NCI-H2107 treated with DMSO at 0.1 percent for 48 hours (cell line): ENCODE measurements around the gene MARK3.
A peak's percentile ranks its signal among the peaks of the same experiment; 100 is the strongest.

Experiments used
- DNase-seq: peaks from one replicate; lab custom pipeline; 2025; ENCODE audit not compliant: unreplicated experiment; lab: John Stamatoyannopoulos, UW

Gene MARK3

GRCh38 chr14:103433916-103434563 is 48.8 kb downstream of the MARK3 start:
- no peak for DNase-seq

DNA sequence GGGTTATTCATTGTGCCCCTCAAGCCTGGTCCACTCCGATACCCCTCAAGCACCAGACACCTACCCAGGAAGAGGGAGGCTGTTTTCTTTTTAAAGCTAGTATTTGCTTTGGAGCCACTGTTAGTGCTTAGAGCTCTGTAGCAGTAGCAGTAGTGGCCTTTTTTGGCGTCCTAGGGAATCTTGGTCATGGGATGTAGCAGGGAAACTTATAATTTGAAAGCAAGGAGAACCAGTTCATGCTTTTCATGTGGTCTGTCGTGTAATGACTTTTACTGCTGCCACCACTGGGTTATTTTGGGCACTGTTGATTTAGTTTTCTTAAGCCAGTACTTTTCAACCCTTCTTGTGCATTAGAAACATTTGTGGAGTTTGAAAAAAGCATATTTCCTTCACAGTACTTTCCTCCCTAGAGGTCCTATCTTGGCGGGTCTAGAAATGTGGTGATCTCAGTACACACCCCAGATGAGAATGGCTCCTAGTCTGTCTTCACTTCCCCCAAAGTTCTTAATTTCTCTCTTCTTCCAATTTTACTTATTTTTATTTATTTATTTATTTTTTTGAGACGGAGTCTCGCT is 49.7 kb downstream of the MARK3 start:
- no peak for DNase-seq

- DNase-seq, result no peak
Observed at GRCh38 chr14:103436533-103436932, 51.3 kb downstream of the MARK3 start.

DNA sequence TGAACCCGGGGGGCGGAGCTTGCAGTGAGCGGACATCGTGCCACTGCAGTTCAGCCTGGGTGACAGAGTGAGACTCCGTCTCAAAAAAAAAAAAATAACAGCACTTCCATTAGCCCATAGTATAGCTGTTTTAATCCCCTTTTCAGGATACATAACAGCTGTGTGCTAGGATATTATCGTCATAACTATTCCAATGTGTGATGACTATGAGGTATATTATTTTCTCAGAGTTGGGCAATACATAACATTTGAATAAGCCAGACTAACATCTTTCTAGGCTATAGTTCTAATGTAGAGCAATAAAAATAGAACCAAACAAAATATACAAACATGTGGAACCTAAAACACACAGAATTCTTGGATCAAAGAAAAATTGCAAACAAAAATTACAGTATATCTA is 57.1 kb downstream of the MARK3 start:
- no peak for DNase-seq

GRCh38 chr14:103443111-103443510 is 57.9 kb downstream of the MARK3 start:
- no peak for DNase-seq

GRCh38 chr14:103444837-103445524 is 59.8 kb downstream of the MARK3 start:
- DNase-seq, result no peak

DNA sequence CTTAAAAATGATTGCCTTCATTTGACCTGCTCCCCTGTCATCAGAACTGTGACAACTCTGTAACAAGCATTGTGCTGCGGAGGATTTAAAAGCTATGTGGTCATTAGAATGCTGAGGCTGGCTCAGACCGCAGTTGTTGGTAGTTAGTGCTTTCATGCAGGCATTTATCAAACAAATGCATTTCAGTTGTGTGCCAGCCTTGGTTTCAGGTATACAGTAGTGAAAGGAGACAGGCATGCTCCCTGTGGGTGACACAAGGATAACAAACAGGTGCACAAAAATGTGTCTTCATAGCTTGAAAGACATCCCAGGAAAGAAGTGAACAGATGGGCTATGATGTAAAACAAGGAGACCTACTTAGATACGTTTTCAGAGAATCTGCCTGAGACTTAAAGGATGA is 60.6 kb downstream of the MARK3 start:
- peak; percentile 63 for DNase-seq

DNA sequence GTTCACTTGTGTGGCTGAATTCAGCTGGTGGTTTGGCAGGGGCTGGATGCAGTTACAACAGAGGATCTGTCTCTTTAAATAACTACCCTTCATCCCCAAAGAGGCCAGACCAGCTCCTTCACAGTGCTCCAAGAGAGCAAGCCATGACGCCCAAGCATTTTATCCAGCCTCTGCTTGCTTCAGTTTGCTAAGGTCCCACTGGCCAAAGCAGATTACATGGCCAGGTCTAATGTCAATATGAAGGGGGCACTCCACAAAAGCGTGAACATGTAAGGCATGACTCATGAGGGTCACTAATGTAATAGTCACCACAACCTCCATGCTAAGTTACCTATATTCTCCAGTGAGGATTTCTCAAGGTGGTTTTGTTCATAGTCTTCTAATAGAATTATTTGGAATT is 62.9 kb downstream of the MARK3 start:
- no peak for DNase-seq

- no peak for DNase-seq
Observed at GRCh38 chr14:103449634-103450161, 64.5 kb downstream of the MARK3 start.

DNA sequence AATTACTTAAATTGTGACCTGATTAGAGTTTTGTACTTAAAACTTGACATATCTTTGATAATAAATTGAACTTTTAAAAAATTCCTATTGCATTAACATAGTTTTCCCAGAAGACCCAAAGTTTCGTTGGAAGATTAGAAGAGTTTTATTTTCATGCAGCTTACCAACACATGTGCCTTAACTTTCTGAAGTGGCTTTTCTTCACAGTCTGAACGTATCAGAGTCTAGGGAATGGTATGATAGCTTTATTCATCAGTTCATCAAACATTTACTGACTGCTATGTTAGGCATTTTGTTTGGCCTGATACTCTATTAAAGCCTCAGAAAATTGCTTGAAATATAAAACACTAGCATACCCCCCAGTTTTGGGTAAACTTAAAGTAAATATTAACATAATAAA is 65.2 kb downstream of the MARK3 start:
- no peak for DNase-seq

GRCh38 chr14:103451401-103451800 is 66.2 kb downstream of the MARK3 start:
- DNase-seq, result no peak

DNA sequence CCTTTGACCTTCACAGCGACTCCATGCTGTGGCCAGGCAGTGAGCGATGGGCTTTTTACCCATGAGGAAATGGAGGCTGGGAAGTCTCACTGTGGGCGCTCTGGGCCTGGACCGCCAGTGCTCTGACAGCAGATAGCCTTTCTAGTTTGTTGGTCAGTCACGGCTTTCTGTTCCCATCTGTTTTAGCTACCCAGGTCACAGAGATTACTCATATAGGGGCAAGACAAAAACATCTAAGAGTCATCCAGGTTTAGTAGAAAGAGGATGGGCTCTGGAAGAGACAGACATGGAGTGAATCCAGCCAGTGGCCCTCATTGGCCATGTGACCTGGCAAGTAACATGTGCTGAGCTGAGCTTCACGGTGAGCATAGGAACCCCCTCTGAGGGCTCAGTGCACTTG is 68.6 kb downstream of the MARK3 start:
- DNase-seq, result no peak

DNA sequence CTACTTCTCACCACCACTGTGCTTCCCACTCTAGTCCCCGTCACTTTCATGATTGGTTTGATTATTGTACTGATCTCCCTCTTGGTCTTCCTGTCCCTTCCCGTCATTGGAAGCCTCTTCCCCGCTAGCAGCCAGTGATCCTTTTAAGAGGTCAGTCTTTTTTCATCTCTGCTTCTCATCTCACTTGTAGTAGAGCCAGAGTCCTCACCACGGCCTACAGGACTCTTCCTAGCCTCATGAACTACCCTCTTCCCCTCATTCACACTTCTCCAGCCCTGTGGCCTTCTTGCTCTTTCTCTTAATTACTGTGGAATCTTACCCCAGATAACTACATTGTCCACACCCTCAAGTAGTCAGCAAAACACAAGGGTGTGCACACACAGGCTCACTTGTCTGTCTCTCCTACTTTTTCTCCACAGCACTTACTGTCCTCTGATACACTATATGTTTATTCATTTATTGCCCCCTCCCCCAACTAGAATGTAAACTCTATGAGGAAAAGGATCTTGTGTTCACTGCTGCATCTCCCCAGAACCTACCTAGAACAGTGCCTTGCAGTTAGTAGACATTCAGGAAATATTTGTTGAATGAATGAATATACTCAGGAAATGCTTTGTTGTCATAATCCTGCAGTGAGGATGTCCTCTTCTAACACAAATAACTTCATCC is 71.1 kb downstream of the MARK3 start:
- DNase-seq, result no peak

GRCh38 chr14:103460415-103460814 is 75.2 kb downstream of the MARK3 start:
- DNase-seq, result no peak

DNA sequence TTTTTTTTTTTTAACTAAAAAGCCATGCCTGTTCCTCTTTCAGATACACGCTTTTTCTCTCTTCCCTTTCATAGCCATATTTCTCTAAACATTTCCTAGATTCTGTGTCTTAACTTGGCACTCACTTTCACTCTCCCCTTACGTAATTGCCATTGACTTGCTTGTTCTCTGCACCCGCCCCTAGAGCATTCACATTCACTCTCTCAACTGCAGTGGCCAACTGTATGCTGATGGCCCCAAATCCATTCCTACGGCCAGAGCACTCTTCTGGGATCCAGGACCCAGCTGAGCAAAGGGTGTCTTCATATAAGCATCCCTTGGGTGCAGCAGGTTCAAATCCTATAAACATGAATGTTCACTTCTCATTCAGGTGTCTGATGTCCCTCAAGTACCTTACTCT is 77.9 kb downstream of the MARK3 start:
- DNase-seq, result no peak

DNA sequence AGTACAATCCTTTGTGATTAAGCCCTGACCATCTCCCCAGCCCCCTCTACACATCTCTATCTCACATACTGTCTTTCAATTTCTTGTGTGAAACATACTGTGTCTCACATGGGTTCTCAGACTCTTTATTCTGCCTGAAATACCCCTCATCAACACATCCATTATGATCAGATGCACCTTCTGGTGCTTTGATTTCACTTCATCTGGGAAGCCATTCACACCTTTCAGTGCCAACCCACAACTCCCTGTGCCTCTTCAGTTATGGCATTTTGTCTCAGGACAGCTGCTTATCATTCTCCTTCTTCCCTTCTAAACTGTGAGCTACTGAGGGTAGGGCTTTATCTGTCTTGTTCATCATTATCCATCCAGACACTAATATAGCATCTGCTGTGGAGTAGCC is 78.6 kb downstream of the MARK3 start:
- no peak for DNase-seq

- no peak for DNase-seq
Observed at GRCh38 chr14:103472939-103473338, 87.7 kb downstream of the MARK3 start.

- no peak for DNase-seq
Observed at GRCh38 chr14:103474893-103475292, 89.7 kb downstream of the MARK3 start.

DNA sequence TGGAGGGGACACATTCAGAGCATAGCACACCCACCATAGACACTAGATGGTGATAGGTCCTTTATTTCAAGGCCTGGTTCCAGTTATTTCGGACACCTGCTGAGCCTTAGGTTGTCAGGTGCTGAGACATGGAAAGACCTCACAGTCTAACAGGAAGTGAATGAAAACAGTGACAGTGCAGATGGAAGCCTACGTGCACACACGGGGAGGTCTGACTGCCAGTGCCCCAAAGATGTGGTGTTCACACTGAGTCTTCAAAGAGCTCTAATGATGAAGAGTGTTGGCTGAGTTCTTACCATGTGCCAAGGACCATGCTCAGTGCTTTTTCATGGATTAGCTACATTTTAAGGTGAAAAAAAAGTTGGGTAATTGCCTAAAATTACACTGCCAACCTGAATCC is 90.8 kb downstream of the MARK3 start:
- DNase-seq, result no peak

DNA sequence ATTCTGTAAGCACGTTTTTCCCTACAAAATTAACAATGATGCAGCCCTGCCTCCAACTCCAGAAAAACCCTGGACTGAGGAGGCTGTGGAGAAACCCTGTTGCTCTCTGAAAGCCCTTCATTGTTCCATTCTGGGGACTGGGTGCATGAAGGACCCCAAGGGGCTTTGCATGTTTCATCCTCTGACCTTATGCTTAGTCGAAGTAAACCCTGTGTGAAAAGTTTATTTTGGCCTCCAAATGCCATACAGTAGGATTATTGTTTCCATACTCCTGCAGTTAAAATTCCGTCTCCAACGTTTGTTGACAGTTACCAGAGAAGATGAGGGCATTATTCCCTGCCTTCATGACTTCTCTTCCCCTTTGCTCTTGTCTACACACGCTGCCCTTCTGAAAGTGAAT is 91.4 kb downstream of the MARK3 start:
- no peak for DNase-seq

GRCh38 chr14:103480595-103480994 is 95.4 kb downstream of the MARK3 start:
- DNase-seq, result no peak

DNA sequence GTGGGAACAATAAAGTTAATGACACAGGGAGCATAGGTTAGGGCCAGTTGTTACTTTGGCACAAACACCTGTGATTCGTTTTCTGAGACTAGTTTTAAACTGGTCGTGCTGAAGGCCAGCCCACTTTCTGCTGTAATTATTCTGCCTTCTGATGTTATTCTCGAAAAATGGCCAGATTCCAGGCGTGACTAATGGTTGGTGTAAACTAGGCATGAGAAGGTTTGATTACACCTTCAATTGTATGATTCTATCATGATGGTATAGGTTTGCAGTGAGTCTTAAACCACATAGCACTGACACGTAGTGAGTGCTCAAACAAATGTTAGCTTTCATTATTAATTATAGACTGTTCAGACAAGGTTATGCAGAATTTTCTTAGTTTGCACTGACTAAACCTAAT is 98.4 kb downstream of the MARK3 start:
- DNase-seq, result no peak
